Muscle of arm (tissue), 12 donors: ENCODE data around the gene SLC32A1. TPM values are rescaled to one million over a fixed set of nuclear protein-coding genes. Genes with fewer than 3 reads are reported as not detected.

ENCODE experiments used
- polyA plus RNA-seq, 12 donors: library from polyadenylated mRNA; unstranded; fragments of 120-200 nt; gene quantifications; one replicate each; pipeline ENCODE4 v1.2.1, GENCODE V29; 2013; ENCODE audit not compliant: insufficient read length in 12 of 12

SLC32A1 gene
- polyA plus RNA-seq, 12 donors = 0.16 TPM; not detected in 11

Other genes with a start within 250 kb of the SLC32A1 start
- not detected for gene ADIG, start 143.3 kb upstream of the SLC32A1 start, polyA plus RNA-seq
- 1 to 10 TPM in 1 of 12 donors, under 1 TPM in 2, not detected in 9; 0.32 to 1.9 (median 0.52) TPM for gene ARHGAP40, start 122.7 kb upstream of the SLC32A1 start, polyA plus RNA-seq
- 1 to 10 TPM in 11 of 12 donors, not detected in 1; 5.1 to 6.9 (median 5.8) TPM for gene ACTR5, start 24.0 kb downstream of the SLC32A1 start, polyA plus RNA-seq
- gene PPP1R16B, start 81.2 kb downstream of the SLC32A1 start, polyA plus RNA-seq = 1 to 10 TPM in 11 of 12 donors, not detected in 1; 3.6 to 6.6 (median 5.0) TPM
- gene FAM83D, start 201.9 kb downstream of the SLC32A1 start, polyA plus RNA-seq = 10 to 100 TPM in 2 of 12 donors, 1 to 10 TPM in 9, not detected in 1; 4.6 to 12.8 (median 8.2) TPM
- gene DHX35, start 237.9 kb downstream of the SLC32A1 start, polyA plus RNA-seq = 10 to 100 TPM in 3 of 12 donors, 1 to 10 TPM in 8, not detected in 1; 7.6 to 11.1 (median 8.7) TPM